SK-N-MC (cell line): ENCODE results near the gene PTAR1.

Experiments
- DNase-seq: peaks from one replicate; pipeline ENCODE4 v3.0.0-alpha.2; 2011; ENCODE audit warnings: low read depth, low spot score
- H3K27ac ChIP-seq: fragments of 200-600 bp; sonication (generic); 2 replicates; pipeline ENCODE4 v1.5.1; 2016; ENCODE audit warnings: mixed run types
- H3K36me3 ChIP-seq: fragments of 200-600 bp; sonication (generic); 2 replicates; pipeline ENCODE4 v1.6.1; 2017; ENCODE audit warnings: antibody characterized with exemption, low read length, mixed read lengths; ENCODE audit not compliant: insufficient read depth
- H3K4me3 ChIP-seq: fragments of 200-600 bp; sonication (generic); 2 replicates; pipeline ENCODE4 v1.5.1; 2016
- H3K9ac ChIP-seq: fragments of 200-600 bp; sonication (generic); 2 replicates; pipeline ENCODE4 v1.8.0; 2017; ENCODE audit warnings: mixed run types, mixed read lengths; ENCODE audit not compliant: insufficient read length
- H3K9me3 ChIP-seq: fragments of 200-600 bp; sonication (generic); 2 replicates; pipeline ENCODE4 v1.6.1; 2017; ENCODE audit warnings: low read depth, mild to moderate bottlenecking, antibody characterized with exemption, low read length, moderate library complexity, mixed read lengths
- EZH2 ChIP-seq: fragments of 200-600 bp; sonication (generic); IDR thresholded peaks from one replicate; pipeline ENCODE4 v1.6.1; 2017; ENCODE audit warnings: antibody characterized with exemption
- FOXP2 ChIP-seq: optimal IDR thresholded peaks from 2 replicates; pipeline ENCODE3; 2011; ENCODE audit warnings: mild to moderate bottlenecking, moderate library complexity; ENCODE audit not compliant: insufficient read depth; ENCODE audit errors: extremely low read length, control extremely low read depth
- POLR2AphosphoS5 ChIP-seq: IDR thresholded peaks from 2 replicates; pipeline ENCODE4 v1.6.1; 2012; ENCODE audit warnings: mild to moderate bottlenecking, low read depth, low read length, borderline replicate concordance

The PTAR1 gene

GRCh38 chr9:69715096-69715495 is 44.7 kb downstream of the PTAR1 start:
- no peak overlapping the region for H3K27ac ChIP-seq

GRCh38 chr9:69697475-69697874 is 62.3 kb downstream of the PTAR1 start:
- TF ChIP-seq FOXP2 (no peak), EZH2 (no peak), POLR2AphosphoS5 (no peak)
- Histone ChIP-seq H3K9me3 (no peaks in the 10 kb centered on the region), H3K4me3 (no peak overlapping the region)

More at GRCh38 chr9:69715096-69715495, 44.7 kb downstream of the PTAR1 start:
- TF ChIP-seq POLR2AphosphoS5 (no peak), FOXP2 (no peak), EZH2 (no peak)
- no peak for DNase-seq
- H3K9ac ChIP-seq: no peak overlapping the region
- H3K36me3 ChIP-seq: peaks cover 7% of the 10 kb centered on the region; the same call in 1 of the 2 replicates
- H3K9me3 ChIP-seq: no peaks in the 10 kb centered on the region
- no peak overlapping the region for H3K4me3 ChIP-seq

GRCh38 chr9:69696802-69697201 is 63.0 kb downstream of the PTAR1 start:
- Histone ChIP-seq H3K36me3 (no peaks in the 10 kb centered on the region), H3K9ac (no peak overlapping the region), H3K27ac (no peak overlapping the region), H3K4me3 (no peak overlapping the region), H3K9me3 (no peaks in the 10 kb centered on the region)
- no peak for TF ChIP-seq FOXP2
- no peak for TF ChIP-seq POLR2AphosphoS5
- DNase-seq: no peak

More at GRCh38 chr9:69697475-69697874, 62.3 kb downstream of the PTAR1 start:
- Histone ChIP-seq H3K9ac (no peak overlapping the region), H3K27ac (no peak overlapping the region), H3K36me3 (no peaks in the 10 kb centered on the region)
- no peak for DNase-seq

GRCh38 chr9:69689991-69690538 is 69.7 kb downstream of the PTAR1 start:
- no peaks in the 10 kb centered on the region for H3K36me3 ChIP-seq
- no peak for TF ChIP-seq POLR2AphosphoS5
- TF ChIP-seq EZH2: no peak
- TF ChIP-seq FOXP2: no peak
- H3K27ac ChIP-seq: no peak overlapping the region
- DNase-seq: no peak
- H3K4me3 ChIP-seq: no peak overlapping the region
- no peak overlapping the region for H3K9ac ChIP-seq
- H3K9me3 ChIP-seq: no peaks in the 10 kb centered on the region

GRCh38 chr9:69683927-69684326 is 75.9 kb downstream of the PTAR1 start:
- no peak overlapping the region for H3K27ac ChIP-seq
- H3K9me3 ChIP-seq: no peaks in the 10 kb centered on the region
- TF ChIP-seq EZH2 (no peak), POLR2AphosphoS5 (no peak), FOXP2 (no peak)
- no peak overlapping the region for H3K4me3 ChIP-seq
- no peaks in the 10 kb centered on the region for H3K36me3 ChIP-seq
- DNase-seq: no peak
- H3K9ac ChIP-seq: no peak overlapping the region

- Histone ChIP-seq H3K9ac (no peak overlapping the region), H3K4me3 (no peak overlapping the region), H3K9me3 (no peaks in the 10 kb centered on the region), H3K27ac (no peak overlapping the region), H3K36me3 (no peaks in the 10 kb centered on the region)
- no peak for DNase-seq
- TF ChIP-seq EZH2 (no peak), FOXP2 (no peak), POLR2AphosphoS5 (no peak)
Measured at GRCh38 chr9:69678843-69679538, 80.8 kb downstream of the PTAR1 start.

- DNase-seq: no peak
- no peaks in the 10 kb centered on the region for H3K36me3 ChIP-seq
- H3K27ac ChIP-seq: no peak overlapping the region
- no peak overlapping the region for H3K4me3 ChIP-seq
- TF ChIP-seq POLR2AphosphoS5 (no peak), EZH2 (no peak), FOXP2 (no peak)
- H3K9me3 ChIP-seq: no peaks in the 10 kb centered on the region
- no peak overlapping the region for H3K9ac ChIP-seq
Measured at GRCh38 chr9:69677931-69678330, 81.9 kb downstream of the PTAR1 start.

GRCh38 chr9:69675563-69675962 is 84.2 kb downstream of the PTAR1 start:
- H3K9ac ChIP-seq: no peak overlapping the region
- no peak overlapping the region for H3K27ac ChIP-seq
- H3K4me3 ChIP-seq: no peak overlapping the region
- TF ChIP-seq FOXP2: no peak
- TF ChIP-seq EZH2: no peak
- TF ChIP-seq POLR2AphosphoS5: no peak
- no peaks in the 10 kb centered on the region for H3K9me3 ChIP-seq
- no peaks in the 10 kb centered on the region for H3K36me3 ChIP-seq
- DNase-seq: no peak
